DMS 273 (cell line): Measurements from ENCODE around the gene C10orf71.

ENCODE experiments used
- DNase-seq: peaks from one replicate; lab custom pipeline; 2025; ENCODE audit not compliant: unreplicated experiment; lab: John Stamatoyannopoulos, UW

The C10orf71 gene

DNA sequence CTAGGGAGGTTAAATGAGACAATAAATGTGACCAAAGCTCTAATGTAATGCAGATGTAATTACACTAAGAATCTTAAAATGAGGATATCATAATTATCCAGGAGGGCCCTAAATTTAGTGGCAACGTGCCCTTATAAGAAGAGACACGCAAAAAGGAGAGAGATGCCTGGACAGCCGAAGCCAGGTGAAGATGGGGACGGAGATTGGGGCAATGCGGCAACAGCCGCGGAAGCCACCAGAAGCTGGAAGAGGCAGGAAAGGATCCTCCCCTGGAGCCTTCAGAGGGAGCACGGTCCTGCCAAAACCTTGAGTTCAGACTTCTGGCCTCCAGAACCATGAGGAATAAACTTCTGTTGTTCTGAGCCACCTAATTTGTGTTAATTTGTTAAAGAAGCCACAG is 25.3 kb upstream of the C10orf71 start:
- no peak for DNase-seq

DNA sequence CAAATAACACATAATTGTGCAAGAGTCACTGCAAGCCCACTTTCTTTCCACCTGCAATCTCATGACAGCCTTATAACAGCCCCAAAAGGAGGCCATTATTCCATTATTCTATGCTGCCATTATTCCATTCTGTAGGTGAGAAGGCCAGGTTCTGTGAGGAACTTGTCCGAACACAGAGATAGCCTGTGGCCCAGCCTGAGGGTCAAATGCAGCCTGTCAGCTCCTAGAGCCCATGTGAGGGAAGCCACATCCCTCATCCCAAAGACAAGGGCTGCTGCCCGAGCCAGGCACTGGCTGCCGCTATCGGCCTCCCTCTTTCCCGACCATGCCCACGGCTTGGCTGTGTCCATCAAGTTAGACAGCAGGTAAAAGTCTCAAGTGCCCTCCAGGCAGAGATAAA is 24.1 kb upstream of the C10orf71 start:
- DNase-seq = no peak

DNA sequence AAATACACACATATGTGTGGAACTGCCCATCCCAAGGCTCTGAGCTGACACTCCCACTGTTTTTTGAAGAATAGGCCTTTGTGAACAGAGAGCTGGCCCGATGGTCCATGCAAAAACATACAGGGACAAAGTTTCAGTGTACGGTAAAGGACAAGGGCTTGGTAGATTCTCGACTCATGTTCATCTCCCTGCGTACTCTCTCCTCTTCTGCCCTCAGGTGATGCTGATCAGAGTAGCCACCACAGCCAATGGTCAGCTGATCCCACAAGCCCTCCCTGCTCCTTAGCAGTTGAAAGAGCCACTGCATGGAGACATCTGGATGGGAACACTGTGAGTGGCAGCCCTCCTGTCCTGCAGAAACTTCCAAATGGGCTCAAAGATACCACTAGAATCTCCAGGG is 23.1 kb upstream of the C10orf71 start:
- DNase-seq = no peak

DNA sequence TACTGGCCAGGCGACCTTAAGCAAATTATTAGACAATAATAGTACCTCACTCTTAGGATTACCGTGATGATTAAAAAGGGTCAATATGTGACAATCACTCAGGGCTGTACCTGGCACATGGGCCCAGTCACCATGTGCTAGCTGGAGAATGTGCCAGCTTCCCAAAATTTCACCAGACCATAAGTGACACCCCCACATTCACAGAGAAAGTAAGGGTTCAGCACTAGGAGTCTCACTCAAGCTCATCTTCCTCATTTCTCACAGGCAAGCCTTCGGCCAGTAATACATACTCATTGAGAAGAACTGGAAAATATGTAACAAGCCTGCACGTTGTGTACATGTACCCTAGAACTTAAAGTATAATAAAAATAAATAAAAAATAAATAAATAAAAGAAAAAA is 22.4 kb upstream of the C10orf71 start:
- no peak for DNase-seq

GRCh38 chr10:49277973-49278372 is 21.0 kb upstream of the C10orf71 start:
- DNase-seq = no peak

DNA sequence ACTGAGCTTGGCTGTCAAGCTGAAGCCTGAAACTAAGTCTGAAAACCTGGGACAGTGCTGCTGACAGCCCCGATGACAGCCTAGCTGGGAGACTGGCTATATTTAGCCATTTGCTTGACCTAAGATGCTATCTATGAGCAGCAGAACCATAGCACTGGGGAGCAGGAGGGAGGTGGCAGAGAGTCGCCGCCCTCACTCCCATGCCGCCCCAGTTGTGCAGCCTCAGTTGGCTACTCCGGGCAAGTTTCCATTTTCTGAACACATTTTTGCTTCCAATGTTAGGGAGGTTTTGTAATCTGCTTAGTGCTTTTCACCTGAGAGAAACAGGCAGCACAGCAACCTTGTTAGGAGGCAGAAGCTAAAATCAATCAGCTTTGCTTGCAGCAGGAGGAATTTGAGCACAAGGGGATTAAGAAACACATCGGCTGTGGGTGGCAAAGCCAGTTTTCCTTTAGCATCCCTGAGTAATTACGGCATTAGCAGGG is 20.4 kb upstream of the C10orf71 start:
- no peak for DNase-seq

GRCh38 chr10:49279015-49279880 is 19.7 kb upstream of the C10orf71 start:
- no peak for DNase-seq

DNA sequence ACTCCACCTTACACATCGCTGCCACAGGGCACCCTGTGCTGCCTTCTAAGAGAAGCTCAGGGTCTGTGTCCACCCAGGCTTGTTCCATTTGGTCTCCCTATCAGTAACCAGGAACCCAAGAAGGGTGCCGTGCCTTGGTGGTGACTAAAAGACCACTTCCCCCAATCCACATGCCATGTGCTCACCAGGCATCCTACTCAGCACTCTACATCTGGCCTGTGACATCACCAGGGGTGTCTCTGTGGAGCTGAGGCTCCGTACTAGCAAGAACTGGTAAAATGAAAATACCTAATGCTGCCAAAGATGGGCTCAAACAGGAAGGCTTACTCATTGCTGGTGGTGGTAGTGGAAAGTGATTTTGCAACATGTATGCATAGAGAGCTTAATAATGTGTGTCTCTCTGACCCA is 19.0 kb upstream of the C10orf71 start:
- DNase-seq = no peak

GRCh38 chr10:49281461-49281860 is 17.5 kb upstream of the C10orf71 start:
- peak; percentile 11 for DNase-seq

GRCh38 chr10:49282306-49282705 is 16.7 kb upstream of the C10orf71 start:
- DNase-seq = no peak

- peak; percentile 50 for DNase-seq
Measured at GRCh38 chr10:49282879-49283341, 16.1 kb upstream of the C10orf71 start.

DNA sequence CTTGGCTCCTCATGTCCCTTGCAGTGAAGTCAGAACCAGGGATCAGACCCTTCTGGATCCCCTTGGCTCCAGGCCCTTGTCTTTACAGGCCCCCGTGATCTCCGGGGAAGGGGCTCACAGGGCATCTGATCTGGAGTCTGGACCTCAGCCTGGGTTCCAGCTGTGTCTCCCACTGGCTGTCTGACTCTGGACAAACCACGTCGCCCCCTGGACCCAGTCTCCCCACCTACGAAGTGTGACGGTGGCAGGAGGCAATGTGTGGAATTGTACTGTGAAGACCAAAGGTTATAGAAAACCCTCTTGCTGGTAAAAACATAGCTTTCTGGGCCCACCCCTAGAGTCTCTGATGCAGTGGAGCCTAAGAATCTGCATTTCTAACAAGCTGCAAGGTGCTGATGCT is 15.5 kb upstream of the C10orf71 start:
- no peak for DNase-seq

- DNase-seq = no peak
Measured at GRCh38 chr10:49284356-49284755, 14.6 kb upstream of the C10orf71 start.

DNA sequence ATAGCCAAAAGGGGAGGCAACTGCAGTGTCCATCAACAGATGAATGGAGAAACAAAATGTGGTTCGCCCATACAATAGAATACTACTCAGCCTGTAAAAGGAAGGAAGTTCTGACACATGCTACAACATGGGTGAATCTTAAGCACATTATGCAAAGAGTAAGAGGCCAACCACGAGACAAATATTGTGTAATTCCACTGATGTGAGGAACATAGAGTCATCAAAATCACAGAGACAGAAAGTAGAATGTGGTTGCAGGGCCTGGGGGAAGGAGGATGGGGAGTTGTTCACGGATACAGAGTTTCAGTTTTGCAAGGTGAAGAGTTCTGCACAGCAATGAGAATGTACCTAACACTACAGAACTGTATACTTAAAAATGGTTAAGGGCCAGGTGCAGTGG is 13.7 kb upstream of the C10orf71 start:
- no peak for DNase-seq

GRCh38 chr10:49286686-49287085 is 12.3 kb upstream of the C10orf71 start:
- DNase-seq = no peak

GRCh38 chr10:49287689-49288340 is 11.2 kb upstream of the C10orf71 start:
- DNase-seq = no peak

GRCh38 chr10:49288341-49289065 is 10.5 kb upstream of the C10orf71 start:
- no peak for DNase-seq

DNA sequence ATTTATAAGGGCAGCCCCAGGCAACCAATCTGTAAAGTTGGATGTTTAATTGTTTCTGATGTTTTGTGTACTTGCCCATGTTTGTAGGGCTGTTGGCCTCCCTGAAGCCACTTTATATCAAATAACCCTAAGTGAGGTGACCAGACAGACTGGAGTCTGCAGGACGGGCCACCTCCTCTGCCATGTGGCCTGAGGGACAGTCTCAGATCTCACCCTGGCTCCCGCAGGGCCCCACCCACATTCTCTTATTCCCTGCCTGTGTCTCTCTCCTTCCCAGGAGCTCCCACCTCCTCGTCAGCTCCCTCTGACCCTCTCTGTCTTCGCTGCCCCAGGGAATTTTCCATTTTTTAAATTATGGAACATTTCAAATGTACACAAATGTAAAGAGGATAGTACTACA is 9.5 kb upstream of the C10orf71 start:
- DNase-seq = no peak

DNA sequence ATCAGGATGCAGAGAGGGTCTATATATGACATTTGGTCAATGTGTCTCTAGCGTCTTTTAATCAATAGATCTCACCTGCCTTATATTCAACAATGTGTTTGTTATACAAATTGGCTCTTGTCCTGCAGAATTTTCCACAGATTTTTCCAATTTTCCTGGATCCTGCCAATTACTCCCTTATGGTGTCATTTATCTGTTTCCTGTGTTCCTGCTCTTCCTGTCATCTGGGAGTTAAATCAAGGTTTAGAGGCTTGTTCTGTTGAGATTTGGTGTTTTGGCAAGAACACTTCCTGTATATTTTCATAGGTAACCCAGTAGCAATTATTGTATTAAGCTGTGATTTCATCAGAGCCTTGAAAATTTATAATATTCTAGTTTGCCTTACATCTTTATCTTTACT is 8.8 kb upstream of the C10orf71 start:
- DNase-seq = no peak

- DNase-seq = no peak
Measured at GRCh38 chr10:49290607-49291006, 8.4 kb upstream of the C10orf71 start.

- no peak for DNase-seq
Measured at GRCh38 chr10:49292565-49293207, 6.3 kb upstream of the C10orf71 start.
